SK-N-SH treated with all-trans-retinoic acid at 6 μM for 48 hours (cell line): Measurements from ENCODE around the gene MYO5B.
A peak's percentile ranks its signal among the peaks of the same experiment; 100 is the strongest.

Experiments
- ATAC-seq: fragments of 200-7000 bp; cut with Tn5 transposase; 3 replicates; pipeline ENCODE4 v1.9.1; 2020; ENCODE audit warnings: mild to moderate bottlenecking, moderate library complexity
- ARNTL ChIP-seq: fragments of 450-650 bp; formaldehyde crosslinking; IDR thresholded peaks from 2 replicates; pipeline ENCODE4 v1.5.0; 2020; ENCODE audit warnings: low read depth, mild to moderate bottlenecking, moderate library complexity, borderline replicate concordance
- BACH2 ChIP-seq: fragments of 250-450 bp; sonication (Bioruptor Pico); IDR thresholded peaks from 2 replicates; pipeline ENCODE4 v1.9.0; 2021; ENCODE audit warnings: mild to moderate bottlenecking, borderline replicate concordance
- CSDC2 ChIP-seq: fragments of 250-450 bp; sonication (Bioruptor Pico); IDR thresholded peaks from 2 replicates; pipeline ENCODE4 v1.5.0; 2020; ENCODE audit warnings: mild to moderate bottlenecking, moderate library complexity
- GLIS3 ChIP-seq: fragments of 250-450 bp; sonication (Bioruptor Pico); IDR thresholded peaks from 2 replicates; pipeline ENCODE4 v1.5.0; 2020; ENCODE audit warnings: mild to moderate bottlenecking, moderate library complexity
- ISL1 ChIP-seq: fragments of 250-450 bp; sonication (Bioruptor Pico); IDR thresholded peaks from 2 replicates; pipeline ENCODE4 v2.1.2; 2022; ENCODE audit warnings: mild to moderate bottlenecking, moderate library complexity
- OSR1 ChIP-seq: fragments of 250-450 bp; sonication (Bioruptor Pico); IDR thresholded peaks from 2 replicates; pipeline ENCODE4 v1.8.0; 2022; ENCODE audit warnings: moderate library complexity, mild to moderate bottlenecking, inconsistent platforms
- PATZ1 ChIP-seq: fragments of 250-450 bp; sonication (Bioruptor Pico); IDR thresholded peaks from 2 replicates; pipeline ENCODE4 v1.8.0; 2020; ENCODE audit warnings: mild to moderate bottlenecking, moderate library complexity, borderline replicate concordance
- PPARA ChIP-seq: fragments of 250-450 bp; sonication (Bioruptor Pico); IDR thresholded peaks from 2 replicates; pipeline ENCODE4 v1.5.0; 2020; ENCODE audit warnings: mild to moderate bottlenecking, borderline replicate concordance
- RARB ChIP-seq: fragments of 250-450 bp; sonication (Bioruptor Pico); IDR thresholded peaks from 2 replicates; pipeline ENCODE4 v1.8.0; 2021; ENCODE audit warnings: mild to moderate bottlenecking, moderate library complexity
- SNAI2 ChIP-seq: fragments of 250-450 bp; sonication (Bioruptor Pico); IDR thresholded peaks from 2 replicates; pipeline ENCODE4 v1.5.0; 2020; ENCODE audit warnings: mild to moderate bottlenecking, moderate library complexity
- TCF4 ChIP-seq: fragments of 250-450 bp; sonication (Bioruptor Pico); IDR thresholded peaks from 2 replicates; pipeline ENCODE4 v1.8.0; 2021; ENCODE audit warnings: mild to moderate bottlenecking, moderate library complexity, borderline replicate concordance
- TOX ChIP-seq: fragments of 250-450 bp; sonication (Bioruptor Pico); IDR thresholded peaks from 2 replicates; pipeline ENCODE4 v1.8.0; 2021; ENCODE audit warnings: mild to moderate bottlenecking, moderate library complexity, borderline replicate concordance
- ZC3H10 ChIP-seq: fragments of 250-450 bp; sonication (Bioruptor Pico); IDR thresholded peaks from 2 replicates; pipeline ENCODE4 v1.5.1; 2021; ENCODE audit warnings: mild to moderate bottlenecking, moderate library complexity
- ZFP3 ChIP-seq: fragments of 250-450 bp; sonication (Bioruptor Pico); IDR thresholded peaks from 2 replicates; pipeline ENCODE4 v1.5.0; 2020; ENCODE audit warnings: mild to moderate bottlenecking, moderate library complexity
- ZFP30 ChIP-seq: fragments of 450-650 bp; formaldehyde crosslinking; IDR thresholded peaks from 2 replicates; pipeline ENCODE4 v1.5.0; 2022; ENCODE audit warnings: mild to moderate bottlenecking, moderate library complexity
- ZNF565 ChIP-seq: fragments of 450-650 bp; formaldehyde crosslinking; conservative IDR thresholded peaks from 2 replicates; pipeline ENCODE4 v1.5.0; 2020; ENCODE audit warnings: low read depth, mild to moderate bottlenecking, moderate library complexity
- ZNF70 ChIP-seq: fragments of 450-650 bp; formaldehyde crosslinking; IDR thresholded peaks from 2 replicates; pipeline ENCODE4 v1.5.0; 2020; ENCODE audit warnings: mild to moderate bottlenecking, moderate library complexity
- ZNF8 ChIP-seq: fragments of 450-650 bp; formaldehyde crosslinking; IDR thresholded peaks from 2 replicates; pipeline ENCODE4 v1.5.0; 2020; ENCODE audit warnings: mild to moderate bottlenecking, moderate library complexity
- TF ChIP-seq, protein P1 (sequence below): fragments of 250-450 bp; sonication (Bioruptor Pico); IDR thresholded peaks from 2 replicates; pipeline ENCODE4 v1.5.1; 2020; ENCODE audit warnings: low read depth, mild to moderate bottlenecking, moderate library complexity
- TF ChIP-seq, protein P2 (sequence below): fragments of 250-450 bp; sonication (Bioruptor Pico); IDR thresholded peaks from 2 replicates; pipeline ENCODE4 v1.8.0; 2021; ENCODE audit warnings: low read depth, mild to moderate bottlenecking, moderate library complexity, borderline replicate concordance

The MYO5B gene

GRCh38 chr18:49819071-49819662 lies 375.8 kb downstream of the MYO5B start:
- TF ChIP-seq ZNF70 (CRISPR knock-in tag) (no peak), PATZ1 (no peak), CSDC2 (CRISPR knock-in tag) (no peak), TOX (no peak), ZC3H10 (CRISPR knock-in tag) (no peak), TCF4 (CRISPR knock-in tag) (no peak), OSR1 (CRISPR knock-in tag) (no peak), ZNF8 (CRISPR knock-in tag) (no peak)
- ATAC-seq = no peak

DNA sequence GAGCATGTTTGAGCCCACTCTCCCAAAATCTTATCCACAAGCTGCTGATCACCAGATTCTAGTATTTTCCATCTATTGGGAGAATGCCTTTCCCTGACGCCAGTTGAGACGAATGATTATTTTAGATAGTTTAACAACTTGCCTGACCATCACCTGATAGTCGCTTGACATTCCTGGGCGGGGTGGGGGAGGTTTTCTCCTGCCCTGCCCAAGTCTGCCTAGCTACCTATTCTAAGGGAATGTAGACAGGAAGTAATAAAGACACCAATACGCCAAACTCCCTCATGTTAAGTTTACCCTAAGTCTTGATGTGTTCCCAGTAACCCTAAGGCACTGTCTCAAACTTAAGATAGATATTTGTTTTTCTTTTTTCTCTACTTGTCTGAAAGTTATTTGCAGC lies 377.0 kb downstream of the MYO5B start:
- no peak for ATAC-seq
- TF ChIP-seq CSDC2 (CRISPR knock-in tag) (no peak), ISL1 (no peak), ZFP3 (CRISPR knock-in tag) (no peak), OSR1 (CRISPR knock-in tag) (no peak), PATZ1 (no peak), ZNF8 (CRISPR knock-in tag) (no peak), SNAI2 (CRISPR knock-in tag) (no peak), ZNF565 (CRISPR knock-in tag) (no peak), RARB (CRISPR knock-in tag) (no peak), ZFP30 (CRISPR knock-in tag) (no peak), TCF4 (CRISPR knock-in tag) (no peak), ZNF70 (CRISPR knock-in tag) (no peak), PPARA (CRISPR knock-in tag) (no peak)
- TF ChIP-seq, protein P1, sequence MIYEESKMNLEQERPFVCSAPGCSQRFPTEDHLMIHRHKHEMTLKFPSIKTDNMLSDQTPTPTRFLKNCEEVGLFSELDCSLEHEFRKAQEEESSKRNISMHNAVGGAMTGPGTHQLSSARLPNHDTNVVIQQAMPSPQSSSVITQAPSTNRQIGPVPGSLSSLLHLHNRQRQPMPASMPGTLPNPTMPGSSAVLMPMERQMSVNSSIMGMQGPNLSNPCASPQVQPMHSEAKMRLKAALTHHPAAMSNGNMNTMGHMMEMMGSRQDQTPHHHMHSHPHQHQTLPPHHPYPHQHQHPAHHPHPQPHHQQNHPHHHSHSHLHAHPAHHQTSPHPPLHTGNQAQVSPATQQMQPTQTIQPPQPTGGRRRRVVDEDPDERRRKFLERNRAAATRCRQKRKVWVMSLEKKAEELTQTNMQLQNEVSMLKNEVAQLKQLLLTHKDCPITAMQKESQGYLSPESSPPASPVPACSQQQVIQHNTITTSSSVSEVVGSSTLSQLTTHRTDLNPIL (CRISPR knock-in tag) = no peak
- TF ChIP-seq, protein P2, sequence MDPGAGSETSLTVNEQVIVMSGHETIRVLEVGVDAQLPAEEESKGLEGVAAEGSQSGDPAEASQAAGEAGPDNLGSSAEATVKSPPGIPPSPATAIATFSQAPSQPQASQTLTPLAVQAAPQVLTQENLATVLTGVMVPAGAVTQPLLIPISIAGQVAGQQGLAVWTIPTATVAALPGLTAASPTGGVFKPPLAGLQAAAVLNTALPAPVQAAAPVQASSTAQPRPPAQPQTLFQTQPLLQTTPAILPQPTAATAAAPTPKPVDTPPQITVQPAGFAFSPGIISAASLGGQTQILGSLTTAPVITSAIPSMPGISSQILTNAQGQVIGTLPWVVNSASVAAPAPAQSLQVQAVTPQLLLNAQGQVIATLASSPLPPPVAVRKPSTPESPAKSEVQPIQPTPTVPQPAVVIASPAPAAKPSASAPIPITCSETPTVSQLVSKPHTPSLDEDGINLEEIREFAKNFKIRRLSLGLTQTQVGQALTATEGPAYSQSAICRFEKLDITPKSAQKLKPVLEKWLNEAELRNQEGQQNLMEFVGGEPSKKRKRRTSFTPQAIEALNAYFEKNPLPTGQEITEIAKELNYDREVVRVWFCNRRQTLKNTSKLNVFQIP (CRISPR knock-in tag) = no peak

DNA sequence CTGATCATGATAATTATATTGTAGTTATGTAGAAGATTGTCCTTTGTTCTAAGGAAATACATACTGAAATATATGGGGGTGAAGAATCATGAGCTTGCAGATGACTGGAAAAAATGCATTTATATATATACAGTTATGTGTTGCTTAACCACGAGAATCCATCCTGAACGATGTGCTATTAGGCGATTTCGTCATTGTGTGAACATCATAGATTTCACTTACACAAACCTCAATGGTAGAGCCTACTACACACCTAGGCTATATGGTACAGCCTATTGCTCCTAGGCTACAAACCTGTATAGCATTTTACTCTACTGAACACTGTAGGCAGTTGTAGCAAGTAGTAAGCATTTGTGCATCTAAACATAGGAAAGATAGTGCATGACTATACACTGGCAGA lies 379.0 kb downstream of the MYO5B start:
- no peak for ATAC-seq
- TF ChIP-seq ISL1 (no peak), ZNF565 (CRISPR knock-in tag) (no peak), GLIS3 (CRISPR knock-in tag) (no peak), SNAI2 (CRISPR knock-in tag) (no peak)
- TF ChIP-seq, all 23 proteins: peak for 0

DNA sequence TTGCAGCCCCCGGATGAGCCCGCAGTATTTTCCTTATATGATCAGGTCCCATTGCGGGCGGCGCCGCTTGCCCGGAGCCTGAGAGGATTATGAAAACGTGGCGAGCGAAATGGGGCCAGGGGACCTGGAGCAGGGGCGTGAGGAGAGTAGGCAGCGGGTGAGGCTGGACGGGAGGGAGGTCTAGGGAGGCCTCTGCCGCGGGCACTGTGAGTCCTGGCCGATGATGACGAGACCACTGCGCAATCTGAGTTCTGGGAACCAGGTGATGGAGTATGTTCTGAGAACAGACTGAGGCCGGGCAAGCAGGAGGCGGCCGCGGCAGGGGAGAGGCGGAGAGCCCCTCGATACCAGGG lies 380.8 kb downstream of the MYO5B start:
- no peak for TF ChIP-seq TCF4 (CRISPR knock-in tag)
- no peak for TF ChIP-seq ARNTL (CRISPR knock-in tag)
- TF ChIP-seq, protein P1 (CRISPR knock-in tag) = no peak
- no peak for TF ChIP-seq PATZ1
- no peak for TF ChIP-seq RARB (CRISPR knock-in tag)
- no peak for TF ChIP-seq BACH2 (CRISPR knock-in tag)
- no peak for TF ChIP-seq GLIS3 (CRISPR knock-in tag)
- TF ChIP-seq CSDC2 (CRISPR knock-in tag) = no peak
- TF ChIP-seq ZFP30 (CRISPR knock-in tag) = no peak
- TF ChIP-seq, all 23 proteins: peak for 0
- ATAC-seq = peak; percentile 65
